Transverse colon (tissue), 4 donors: ENCODE results near the gene POLR3A. TPM values are rescaled to one million over a fixed set of nuclear protein-coding genes. Genes with fewer than 3 reads are reported as not detected.

Experiments used
- DNase-seq: peaks from one replicate; pipeline ENCODE4 v3.0.0-alpha.2; 2019
- H3K27ac ChIP-seq, 4 donors: fragments of 200-600 bp; sonication (generic); 2 replicates each; pipeline ENCODE4 v1.5.1; 2016 to 2018; ENCODE audit warnings: inconsistent platforms in 4 of 4
- H3K27me3 ChIP-seq: fragments of 200-600 bp; sonication (generic); 2 replicates; pipeline ENCODE4 v1.5.1; 2017; ENCODE audit warnings: inconsistent platforms
- H3K36me3 ChIP-seq, 4 donors: fragments of 200-600 bp; sonication (generic); 2 replicates each; pipeline ENCODE4 v1.5.1; 2017 to 2019; ENCODE audit warnings: inconsistent platforms in 4 of 4
- H3K4me1 ChIP-seq, 4 donors: fragments of 200-600 bp; sonication (generic); 2 replicates each; pipeline ENCODE4 v1.5.1; 2017 to 2020; ENCODE audit warnings: inconsistent platforms in 4 of 4
- H3K4me3 ChIP-seq, 4 donors: fragments of 200-600 bp; sonication (generic); 1 replicate in 1 of 4; 2 replicates in 3 of 4; pipeline versions ENCODE4 v1.5.1 to v1.6.1; 2017 to 2019; ENCODE audit warnings: inconsistent platforms in 4 of 4
- H3K9me3 ChIP-seq, 2 donors: fragments of 200-600 bp; sonication (generic); 2 replicates each; pipeline ENCODE4 v1.5.1; 2017 to 2019; ENCODE audit warnings: inconsistent platforms in 2 of 2
- EP300 ChIP-seq: sonication (generic); formaldehyde crosslinking; IDR thresholded peaks from one replicate; pipeline ENCODE4 v1.6.1; 2017; ENCODE audit warnings: antibody characterized with exemption, low read depth
- POLR2A ChIP-seq: fragments of 450-650 bp; IDR thresholded peaks from one replicate; pipeline ENCODE4 v1.6.1; 2016; ENCODE audit warnings: antibody characterized with exemption, mild to moderate bottlenecking, moderate library complexity
- POLR2AphosphoS5 ChIP-seq, 3 donors: sonication (generic); formaldehyde crosslinking; IDR thresholded peaks; one replicate each; pipeline ENCODE4 v1.6.1; 2016; ENCODE audit warnings: antibody characterized with exemption in 3 of 3
- WGBS, 2 donors: methylation state at CpG; one replicate each; pipeline ENCODE4 v1.1.5; 2018; ENCODE audit warnings: low coverage in 1 of 2; 5-methylcytosine and 5-hydroxymethylcytosine counted together
- in situ Hi-C, 4 donors: fragments of 200-750 bp; cut with MboI; loops; one replicate each; pipeline versions ENCODE4 v1.15.0 to v1.15.1; 2017; ENCODE audit warnings: low sequenced_read_pairs in 3 of 4, low pct_ligation_motif_present in 1 of 4, low pct_unique_long_range_greater_than_20kb in 1 of 4
- intact Hi-C: fragments of 100-400 bp; cut with DNase I; formaldehyde crosslinking; loops from one replicate; pipeline ENCODE4 v1.15.1; 2023; ENCODE audit warnings: low total_unique reads
- total RNA-seq, 4 donors: library from RNA; depleted of rRNA; stranded (reverse); fragments of >200 nt; gene quantifications; one replicate each; pipeline ENCODE4 v1.1.0, GENCODE V29; 2016
- TF ChIP-seq, protein P1 (sequence below), 5 experiments: fragments of 200-600 bp in 3 of 5; fragments of 450-650 bp in 2 of 5; sonication (generic) in 3 of 5; IDR thresholded peaks; 1 replicate in 2 of 5; 2 replicates in 3 of 5; pipeline ENCODE4 v1.5.1; 2016 to 2017; ENCODE audit warnings: antibody characterized with exemption in 5 of 5, inconsistent platforms in 3 of 5, mild to moderate bottlenecking in 2 of 5, moderate library complexity in 1 of 5

POLR3A gene
- total RNA-seq, 4 donors from 2014 or later: 8.0 to 16.8 (median 13.1) TPM

DNA sequence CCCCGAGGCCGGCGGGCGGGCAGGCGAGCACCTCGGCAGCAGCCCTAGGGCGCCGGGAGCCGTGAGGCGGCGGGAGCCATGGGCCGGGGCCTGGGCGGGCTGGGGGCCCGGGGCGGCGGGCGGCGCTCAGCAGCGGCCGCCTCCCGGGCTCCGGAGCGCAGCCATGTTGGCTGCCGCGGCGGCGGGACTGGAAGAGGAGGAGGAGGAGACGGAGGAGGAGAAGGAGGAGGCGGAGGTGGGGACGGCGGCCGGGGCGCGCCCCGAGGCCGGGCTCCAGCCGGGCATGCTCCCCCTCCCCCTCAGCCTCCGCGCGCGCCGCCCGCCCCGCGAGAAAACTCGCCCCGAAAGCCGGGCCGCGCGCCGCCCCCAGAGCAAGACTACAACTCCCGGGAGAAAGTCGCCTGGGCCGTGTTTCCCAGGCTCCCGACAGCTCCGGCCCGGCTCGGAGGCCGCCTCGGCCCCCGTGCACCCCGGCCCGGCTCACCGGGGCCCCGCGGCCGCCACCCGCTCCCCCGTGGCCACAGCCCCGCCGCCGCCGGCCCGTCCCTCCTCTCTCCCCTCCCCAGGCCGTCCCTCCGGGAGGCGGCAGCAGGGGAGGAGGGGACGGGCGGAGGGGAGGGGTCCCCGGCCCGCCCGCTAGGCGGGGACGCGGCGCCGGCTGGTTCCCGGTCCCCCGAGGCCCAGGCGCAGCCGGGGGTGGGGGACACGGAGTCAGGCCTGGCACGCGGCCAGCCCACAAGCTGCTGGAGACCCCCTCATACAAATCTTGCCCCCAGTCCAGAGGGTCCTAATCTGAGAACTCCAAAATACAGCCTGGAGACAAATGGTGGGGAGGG, 102.5 kb downstream of the POLR3A start, which contains the start of gene DLG5:
DLG5 (minus strand) TSS at position 190 of the 836 bp plus-strand sequence. CDS start 235 bp downstream, outside the sequence.
- 1% methylated on average over 40 of the region's 95 CpGs; no CpG with 5 or more reads in 1 of the 2 donors for WGBS, 2 donors

DNA sequence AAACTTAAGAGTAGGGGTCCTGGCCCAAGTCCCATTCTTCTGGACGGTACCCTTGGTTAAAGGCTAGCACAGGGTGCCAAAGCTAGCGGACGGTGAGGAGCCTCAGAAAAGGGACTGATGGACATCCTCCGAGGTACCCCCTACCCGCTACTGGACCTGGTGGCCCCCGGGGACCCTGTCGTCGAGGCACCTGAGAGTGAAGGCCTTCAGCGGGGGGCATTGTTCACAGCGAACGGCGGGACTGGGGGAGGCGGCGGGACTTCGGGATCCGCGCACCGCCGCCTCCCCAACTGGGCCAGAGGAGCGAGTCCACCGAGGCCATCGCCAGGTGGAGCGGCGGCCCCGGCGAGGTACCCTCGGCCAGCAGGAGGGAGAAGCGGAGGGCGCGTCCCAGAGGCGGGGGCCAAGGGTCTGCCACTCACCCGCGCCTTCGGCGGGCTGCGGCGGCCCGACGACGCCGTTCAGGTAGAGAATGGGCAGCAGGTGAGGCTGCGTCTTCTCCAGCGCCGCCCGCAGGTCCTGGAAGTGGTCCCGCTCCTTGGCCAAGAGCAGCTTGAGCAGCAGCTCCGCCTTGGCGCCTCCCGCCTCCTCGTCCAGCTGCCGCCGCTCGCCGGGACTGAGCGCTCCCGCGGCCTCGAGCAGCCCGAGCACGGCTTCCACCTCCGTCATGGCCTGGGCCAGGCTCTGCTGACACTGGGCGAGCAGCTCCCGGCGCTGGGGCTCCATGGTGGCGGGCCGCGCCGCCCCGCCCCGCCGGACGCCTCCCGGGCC, 103.3 kb downstream of the POLR3A start:
- intact Hi-C loops: loop anchor here (5.0 to 10.0 kb wide), 2 partner anchors 49 to 79 kb away; no protein-coding TSS in a partner anchor
- peaks cover 8% of the 10 kb centered on the region for H3K27me3 ChIP-seq
- H3K9me3 ChIP-seq: no peaks in the 10 kb centered on the region
- WGBS, 2 donors: 1% methylated on average over 33 of the region's 73 CpGs; no CpG with 5 or more reads in 1 of the 2 donors
- peak overlapping the region; percentile 60 to 85 (median 80) for H3K4me3 ChIP-seq
- no peaks in the 10 kb centered on the region for H3K36me3 ChIP-seq
- in situ Hi-C loops: no loop called here
- peak; percentile 65 for DNase-seq
- H3K27ac ChIP-seq: peak overlapping the region; percentile 81 to 90 (median 84)
- TF ChIP-seq EP300: no peak
- TF ChIP-seq, protein P1, sequence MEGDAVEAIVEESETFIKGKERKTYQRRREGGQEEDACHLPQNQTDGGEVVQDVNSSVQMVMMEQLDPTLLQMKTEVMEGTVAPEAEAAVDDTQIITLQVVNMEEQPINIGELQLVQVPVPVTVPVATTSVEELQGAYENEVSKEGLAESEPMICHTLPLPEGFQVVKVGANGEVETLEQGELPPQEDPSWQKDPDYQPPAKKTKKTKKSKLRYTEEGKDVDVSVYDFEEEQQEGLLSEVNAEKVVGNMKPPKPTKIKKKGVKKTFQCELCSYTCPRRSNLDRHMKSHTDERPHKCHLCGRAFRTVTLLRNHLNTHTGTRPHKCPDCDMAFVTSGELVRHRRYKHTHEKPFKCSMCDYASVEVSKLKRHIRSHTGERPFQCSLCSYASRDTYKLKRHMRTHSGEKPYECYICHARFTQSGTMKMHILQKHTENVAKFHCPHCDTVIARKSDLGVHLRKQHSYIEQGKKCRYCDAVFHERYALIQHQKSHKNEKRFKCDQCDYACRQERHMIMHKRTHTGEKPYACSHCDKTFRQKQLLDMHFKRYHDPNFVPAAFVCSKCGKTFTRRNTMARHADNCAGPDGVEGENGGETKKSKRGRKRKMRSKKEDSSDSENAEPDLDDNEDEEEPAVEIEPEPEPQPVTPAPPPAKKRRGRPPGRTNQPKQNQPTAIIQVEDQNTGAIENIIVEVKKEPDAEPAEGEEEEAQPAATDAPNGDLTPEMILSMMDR (IDR thresholded peaks at IDR 0.05): peak in 2 of 5 experiments; percentile 13 to 17
- TF ChIP-seq POLR2AphosphoS5 (IDR thresholded peaks at IDR 0.05): no peak
- TF ChIP-seq POLR2A: no peak
- peaks cover 10 to 35% (median 22%) of the 10 kb centered on the region in 4 donors for H3K4me1 ChIP-seq

More for the DNA sequence above, 102.5 kb downstream of the POLR3A start, which contains the start of gene DLG5:
- peak within 1 kb of the TSS; percentile 60 to 85 (median 80) for H3K4me3 ChIP-seq
- peak; percentile 75 for DNase-seq
- H3K27me3 ChIP-seq: peaks cover 8% of the 10 kb centered on the region
- intact Hi-C loops (loop anchor here (5.0 to 10.0 kb wide), 2 partner anchors 48 to 79 kb away; no protein-coding TSS in a partner anchor), in situ Hi-C loops (no loop called here)
- peak within 1 kb of the TSS; percentile 81 to 90 (median 84) for H3K27ac ChIP-seq
- H3K36me3 ChIP-seq: no peaks in the 10 kb centered on the region
- no peaks in the 10 kb centered on the region for H3K9me3 ChIP-seq
- TF ChIP-seq POLR2A (no peak), EP300 (no peak), POLR2AphosphoS5 (IDR thresholded peaks at IDR 0.05) (peak; percentile 24 to 75 (median 71))
- TF ChIP-seq, protein P1 (IDR thresholded peaks at IDR 0.05): peak in 1 of 5 experiments; percentile 3
- peaks cover 10 to 33% (median 22%) of the 10 kb centered on the region in 4 donors for H3K4me1 ChIP-seq

DNA sequence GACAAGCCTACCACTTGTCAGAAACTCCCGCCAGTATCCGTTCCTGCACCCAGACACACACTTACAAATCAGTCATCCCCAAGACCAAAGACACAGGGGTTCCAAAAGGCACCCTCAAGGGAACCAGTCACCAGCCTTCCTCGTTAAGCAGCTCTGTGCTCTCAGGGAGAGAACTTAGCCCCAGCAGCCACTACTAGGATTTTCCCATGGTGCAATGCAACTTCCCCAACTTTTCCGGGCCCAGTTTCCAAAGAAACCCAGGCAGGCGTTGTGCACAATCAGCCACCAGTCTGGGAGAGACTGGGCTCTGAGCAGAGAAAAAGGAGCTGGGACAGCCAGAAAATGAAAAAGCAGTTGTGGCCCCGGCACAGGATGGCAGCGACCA, 103.9 kb downstream of the POLR3A start:
- intact Hi-C loops: loop anchor here (5.0 to 10.0 kb wide), 2 partner anchors 49 to 78 kb away; no protein-coding TSS in a partner anchor
- peak in 2 of 3 donors; percentile 7 to 28 for TF ChIP-seq POLR2AphosphoS5 (IDR thresholded peaks at IDR 0.05)
- no peak for TF ChIP-seq POLR2A
- peaks cover 10 to 40% (median 22%) of the 10 kb centered on the region in 4 donors for H3K4me1 ChIP-seq

DNA sequence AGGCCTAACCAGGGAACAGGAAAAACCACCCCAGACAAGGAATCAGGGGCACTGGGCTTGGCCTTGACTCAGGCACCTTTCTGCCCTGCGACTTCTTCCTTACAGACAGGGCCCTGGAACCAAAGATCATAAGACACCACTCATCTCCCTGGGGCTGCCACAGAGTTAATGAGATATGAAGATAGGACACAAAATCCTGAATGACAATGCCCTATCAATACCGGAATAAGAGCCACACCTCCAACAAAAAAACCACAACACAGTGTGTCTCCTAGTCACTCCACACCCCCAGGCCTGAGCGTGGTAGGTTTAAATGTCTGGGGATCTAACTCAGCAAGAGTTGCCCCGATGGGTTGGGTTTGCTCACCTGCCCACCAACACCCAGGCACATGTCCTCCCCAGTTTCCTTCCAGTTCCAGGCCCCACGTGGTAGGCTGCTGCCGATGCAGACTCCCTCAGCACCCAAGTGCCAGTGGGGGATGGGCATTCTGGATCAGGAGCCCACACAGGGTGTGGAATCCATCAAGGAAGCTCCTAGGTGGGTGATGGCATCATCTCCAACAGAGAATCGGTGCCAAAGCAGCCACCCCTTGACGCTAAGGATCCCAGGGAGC, 106.6 kb downstream of the POLR3A start:
- DNase-seq: no peak
- Histone ChIP-seq H3K27me3 (peaks cover 4% of the 10 kb centered on the region), H3K9me3 (no peaks in the 10 kb centered on the region), H3K4me1 (peaks cover 10 to 43% (median 22%) of the 10 kb centered on the region in 4 donors), H3K27ac (no peak overlapping the region), H3K36me3 (no peaks in the 10 kb centered on the region), H3K4me3 (no peak overlapping the region)
- no peak for TF ChIP-seq POLR2A
- TF ChIP-seq, protein P1 (IDR thresholded peaks at IDR 0.05): no peak
- no peak for TF ChIP-seq POLR2AphosphoS5 (IDR thresholded peaks at IDR 0.05)
- no peak for TF ChIP-seq EP300
- 81 to 100% methylated on average over 1 to 8 of the region's 8 CpGs for WGBS, 2 donors
- intact Hi-C loops (loop anchor here (10.0 kb wide), 1 partner anchor 52 kb away; no protein-coding TSS in a partner anchor), in situ Hi-C loops (no loop called here)

More for the DNA sequence above, 103.9 kb downstream of the POLR3A start:
- no peaks in the 10 kb centered on the region for H3K9me3 ChIP-seq
- peak overlapping the region; percentile 81 to 90 (median 84) for H3K27ac ChIP-seq
- WGBS, 2 donors: 18 to 50% methylated on average over 2 to 7 of the region's 7 CpGs
- DNase-seq: no peak
- peaks cover 8% of the 10 kb centered on the region for H3K27me3 ChIP-seq
- in situ Hi-C loops: no loop called here
- peak overlapping the region; percentile 60 to 85 (median 80) for H3K4me3 ChIP-seq
- no peaks in the 10 kb centered on the region for H3K36me3 ChIP-seq
